HepG2 (cell line): ENCODE measurements around the gene MARK2. TPM values are rescaled to one million over a fixed set of nuclear protein-coding genes. Genes with fewer than 3 reads are reported as not detected.

Experiments
- CHD2 ChIP-seq: IDR thresholded peaks from 2 replicates; pipeline ENCODE4 v1.6.1; 2011; ENCODE audit warnings: low read depth, low read length, improper control_type of control experiment
- EZH2 ChIP-seq: conservative IDR thresholded peaks from 2 replicates; pipeline ENCODE4 v1.6.1; 2012; ENCODE audit warnings: mild to moderate bottlenecking, low read depth, low read length, moderate library complexity
- HDAC2 ChIP-seq: sonication (generic); formaldehyde crosslinking; IDR thresholded peaks from 2 replicates; pipeline ENCODE4 v1.4.0; 2020; ENCODE audit warnings: missing genetic modification reagents
- KLF13 ChIP-seq: sonication (generic); formaldehyde crosslinking; IDR thresholded peaks from 2 replicates; pipeline ENCODE4 v1.4.0; 2020; ENCODE audit warnings: mild to moderate bottlenecking, missing genetic modification reagents
- PAWR ChIP-seq: sonication (generic); formaldehyde crosslinking; IDR thresholded peaks from 2 replicates; pipeline ENCODE4 v1.4.0; 2020; ENCODE audit warnings: missing genetic modification reagents, mild to moderate bottlenecking, borderline replicate concordance
- RFX5 ChIP-seq: IDR thresholded peaks from 2 replicates; pipeline ENCODE4 v1.6.1; 2011; ENCODE audit warnings: low read depth, low read length, improper control_type of control experiment
- SALL1 ChIP-seq: sonication (generic); formaldehyde crosslinking; IDR thresholded peaks from 2 replicates; pipeline ENCODE4 v1.8.0; 2022; ENCODE audit warnings: mild to moderate bottlenecking, missing genetic modification reagents
- SMC3 ChIP-seq: IDR thresholded peaks from 2 replicates; pipeline ENCODE4 v1.6.1; 2011; ENCODE audit warnings: low read length, improper control_type of control experiment
- STAG1 ChIP-seq: sonication (generic); formaldehyde crosslinking; IDR thresholded peaks from 2 replicates; pipeline ENCODE4 v1.4.0; 2020; ENCODE audit warnings: missing genetic modification reagents
- SUZ12 ChIP-seq: fragments of 150-350 bp; IDR thresholded peaks from 2 replicates; pipeline ENCODE4 v1.6.1; 2014; ENCODE audit warnings: low read depth, low read length
- ZBTB7B ChIP-seq: sonication (generic); formaldehyde crosslinking; IDR thresholded peaks from 2 replicates; pipeline ENCODE4 v1.4.0; 2020; ENCODE audit warnings: missing genetic modification reagents
- ZNF225 ChIP-seq: sonication (generic); formaldehyde crosslinking; IDR thresholded peaks from 2 replicates; pipeline ENCODE4 v1.4.0; 2020; ENCODE audit warnings: mild to moderate bottlenecking, missing genetic modification reagents
- ZNF484 ChIP-seq: sonication (generic); formaldehyde crosslinking; IDR thresholded peaks from 2 replicates; pipeline ENCODE4 v1.5.1; 2020; ENCODE audit warnings: mild to moderate bottlenecking, low read depth, missing genetic modification reagents, borderline replicate concordance
- ZNF501 ChIP-seq: sonication (generic); formaldehyde crosslinking; IDR thresholded peaks from 2 replicates; pipeline ENCODE4 v1.5.1; 2020; ENCODE audit warnings: mild to moderate bottlenecking, moderate library complexity, missing genetic modification reagents
- ZNF713 ChIP-seq: sonication (generic); formaldehyde crosslinking; IDR thresholded peaks from 2 replicates; pipeline ENCODE4 v1.4.0; 2020; ENCODE audit warnings: mild to moderate bottlenecking, missing genetic modification reagents
- polyA plus RNA-seq, 8 experiments: library from polyadenylated mRNA; depleted of rRNA in 3 of 8; stranded (reverse) in 7 of 8; unstranded in 1 of 8; fragments of >200 nt; fragmentation: Illumina TruSeq in 4 of 8; extraction: Trizol in 4 of 8; gene quantifications; 2 replicates each; pipeline versions ENCODE4 v1.2.1 to v1.2.3, GENCODE V29; 2011 to 2016; ENCODE audit warnings: low read depth in 4 of 8, missing spikeins in 1 of 8, mixed read lengths in 1 of 8; ENCODE audit not compliant: insufficient read depth in 1 of 8
- total RNA-seq, 5 experiments: library from RNA; depleted of rRNA; stranded (reverse); fragments of >200 nt; fragmentation: Illumina TruSeq; extraction: Trizol; gene quantifications; 2 replicates each; pipeline ENCODE4 v1.2.3, GENCODE V29; 2016; ENCODE audit warnings: low read depth in 1 of 5
- TF ChIP-seq, protein P1 (sequence below): sonication (generic); formaldehyde crosslinking; IDR thresholded peaks from 2 replicates; pipeline ENCODE4 v1.5.1; 2020; ENCODE audit warnings: mild to moderate bottlenecking, moderate library complexity, missing genetic modification reagents
- TF ChIP-seq, protein P2 (sequence below): sonication (generic); formaldehyde crosslinking; IDR thresholded peaks from 2 replicates; pipeline ENCODE4 v1.8.1; 2022; ENCODE audit warnings: mild to moderate bottlenecking, missing genetic modification reagents
- TF ChIP-seq, protein P3 (sequence below): sonication (generic); formaldehyde crosslinking; IDR thresholded peaks from 2 replicates; pipeline ENCODE4 v1.5.1; 2020; ENCODE audit warnings: missing genetic modification reagents, mild to moderate bottlenecking, borderline replicate concordance
- TF ChIP-seq, protein P4 (sequence below): conservative IDR thresholded peaks from 2 replicates; pipeline ENCODE4 v1.6.1; 2018; ENCODE audit warnings: missing genetic modification reagents
- TF ChIP-seq, protein P5 (sequence below): fragments of 450-650 bp; IDR thresholded peaks from 2 replicates; pipeline ENCODE4 v1.6.1; 2016
- TF ChIP-seq, protein P6 (sequence below): sonication (generic); formaldehyde crosslinking; IDR thresholded peaks from 2 replicates; pipeline ENCODE4 v1.5.1; 2020; ENCODE audit warnings: missing genetic modification reagents, mild to moderate bottlenecking, borderline replicate concordance

The MARK2 gene
- total and polyA plus RNA-seq, 2 of the 13 experiments (the other 11 are each of a cell fraction or from before 2014, with no cell fraction given), result 13.5 to 13.9 TPM

DNA sequence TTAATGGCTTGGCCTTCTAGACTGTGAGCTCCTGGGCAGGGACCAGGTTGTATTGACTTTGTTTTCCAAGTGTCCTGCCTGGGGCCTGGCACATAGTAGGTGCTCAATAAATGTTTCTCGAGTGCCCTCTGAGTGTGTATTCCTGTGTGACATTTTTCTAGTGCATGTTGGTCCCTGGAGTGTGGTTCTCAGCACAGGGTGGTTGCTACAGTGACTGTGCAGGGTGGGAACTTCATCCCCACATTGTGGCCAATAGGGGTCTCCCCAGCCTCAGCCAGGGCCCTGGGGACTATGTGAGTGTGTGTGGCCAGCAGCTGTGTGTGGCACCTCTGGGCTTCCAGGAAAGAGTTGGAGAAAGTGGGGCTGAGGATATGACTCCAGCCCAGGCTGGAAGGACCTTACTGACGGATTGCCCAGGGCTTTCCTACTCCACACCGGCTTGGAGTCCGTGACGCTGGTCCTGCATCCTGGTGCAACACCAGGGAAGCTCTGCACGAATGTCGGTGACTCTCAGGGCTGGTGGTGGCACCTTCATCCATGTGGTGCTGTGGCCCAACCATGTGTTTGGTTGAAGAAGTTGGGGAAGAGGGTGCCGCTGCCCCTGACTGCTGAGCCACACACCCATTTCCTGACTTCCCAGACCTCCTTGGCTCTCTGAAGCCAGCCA, 9.0 kb upstream of the MARK2 start (continued):
- TF ChIP-seq ZNF484 (CRISPR knock-in tag) (no peak), ZNF713 (no peak), RFX5 (peak; percentile 88), SALL1 (peak; percentile 48; the same call in 1 of the 2 replicates), CHD2 (no peak), PAWR (no peak), ZNF225 (CRISPR knock-in tag) (0 out of 2 replicates have a peak, but pooled peaks have one; percentile 40), STAG1 (CRISPR knock-in tag) (peak; percentile 95), ZBTB7B (no peak), SUZ12 (no peak), KLF13 (CRISPR knock-in tag) (0 out of 2 replicates have a peak, but pooled peaks have one; percentile 35), ZNF501 (CRISPR knock-in tag) (peak; percentile 23; the same call in 1 of the 2 replicates), EZH2 (no peak), HDAC2 (CRISPR knock-in tag) (no peak), SMC3 (peak; percentile 62)
- TF ChIP-seq, protein P1, sequence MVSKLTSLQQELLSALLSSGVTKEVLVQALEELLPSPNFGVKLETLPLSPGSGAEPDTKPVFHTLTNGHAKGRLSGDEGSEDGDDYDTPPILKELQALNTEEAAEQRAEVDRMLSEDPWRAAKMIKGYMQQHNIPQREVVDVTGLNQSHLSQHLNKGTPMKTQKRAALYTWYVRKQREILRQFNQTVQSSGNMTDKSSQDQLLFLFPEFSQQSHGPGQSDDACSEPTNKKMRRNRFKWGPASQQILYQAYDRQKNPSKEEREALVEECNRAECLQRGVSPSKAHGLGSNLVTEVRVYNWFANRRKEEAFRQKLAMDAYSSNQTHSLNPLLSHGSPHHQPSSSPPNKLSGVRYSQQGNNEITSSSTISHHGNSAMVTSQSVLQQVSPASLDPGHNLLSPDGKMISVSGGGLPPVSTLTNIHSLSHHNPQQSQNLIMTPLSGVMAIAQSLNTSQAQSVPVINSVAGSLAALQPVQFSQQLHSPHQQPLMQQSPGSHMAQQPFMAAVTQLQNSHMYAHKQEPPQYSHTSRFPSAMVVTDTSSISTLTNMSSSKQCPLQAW (CRISPR knock-in tag), result peak; percentile 41; the same call in 1 of the 2 replicates
- TF ChIP-seq, protein P2, sequence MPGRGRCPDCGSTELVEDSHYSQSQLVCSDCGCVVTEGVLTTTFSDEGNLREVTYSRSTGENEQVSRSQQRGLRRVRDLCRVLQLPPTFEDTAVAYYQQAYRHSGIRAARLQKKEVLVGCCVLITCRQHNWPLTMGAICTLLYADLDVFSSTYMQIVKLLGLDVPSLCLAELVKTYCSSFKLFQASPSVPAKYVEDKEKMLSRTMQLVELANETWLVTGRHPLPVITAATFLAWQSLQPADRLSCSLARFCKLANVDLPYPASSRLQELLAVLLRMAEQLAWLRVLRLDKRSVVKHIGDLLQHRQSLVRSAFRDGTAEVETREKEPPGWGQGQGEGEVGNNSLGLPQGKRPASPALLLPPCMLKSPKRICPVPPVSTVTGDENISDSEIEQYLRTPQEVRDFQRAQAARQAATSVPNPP (CRISPR knock-in tag), result no peak
- TF ChIP-seq, protein P3, sequence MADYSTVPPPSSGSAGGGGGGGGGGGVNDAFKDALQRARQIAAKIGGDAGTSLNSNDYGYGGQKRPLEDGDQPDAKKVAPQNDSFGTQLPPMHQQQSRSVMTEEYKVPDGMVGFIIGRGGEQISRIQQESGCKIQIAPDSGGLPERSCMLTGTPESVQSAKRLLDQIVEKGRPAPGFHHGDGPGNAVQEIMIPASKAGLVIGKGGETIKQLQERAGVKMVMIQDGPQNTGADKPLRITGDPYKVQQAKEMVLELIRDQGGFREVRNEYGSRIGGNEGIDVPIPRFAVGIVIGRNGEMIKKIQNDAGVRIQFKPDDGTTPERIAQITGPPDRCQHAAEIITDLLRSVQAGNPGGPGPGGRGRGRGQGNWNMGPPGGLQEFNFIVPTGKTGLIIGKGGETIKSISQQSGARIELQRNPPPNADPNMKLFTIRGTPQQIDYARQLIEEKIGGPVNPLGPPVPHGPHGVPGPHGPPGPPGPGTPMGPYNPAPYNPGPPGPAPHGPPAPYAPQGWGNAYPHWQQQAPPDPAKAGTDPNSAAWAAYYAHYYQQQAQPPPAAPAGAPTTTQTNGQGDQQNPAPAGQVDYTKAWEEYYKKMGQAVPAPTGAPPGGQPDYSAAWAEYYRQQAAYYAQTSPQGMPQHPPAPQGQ (CRISPR knock-in tag), result no peak
- TF ChIP-seq, protein P4, sequence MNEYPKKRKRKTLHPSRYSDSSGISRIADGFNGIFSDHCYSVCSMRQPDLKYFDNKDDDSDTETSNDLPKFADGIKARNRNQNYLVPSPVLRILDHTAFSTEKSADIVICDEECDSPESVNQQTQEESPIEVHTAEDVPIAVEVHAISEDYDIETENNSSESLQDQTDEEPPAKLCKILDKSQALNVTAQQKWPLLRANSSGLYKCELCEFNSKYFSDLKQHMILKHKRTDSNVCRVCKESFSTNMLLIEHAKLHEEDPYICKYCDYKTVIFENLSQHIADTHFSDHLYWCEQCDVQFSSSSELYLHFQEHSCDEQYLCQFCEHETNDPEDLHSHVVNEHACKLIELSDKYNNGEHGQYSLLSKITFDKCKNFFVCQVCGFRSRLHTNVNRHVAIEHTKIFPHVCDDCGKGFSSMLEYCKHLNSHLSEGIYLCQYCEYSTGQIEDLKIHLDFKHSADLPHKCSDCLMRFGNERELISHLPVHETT (CRISPR knock-in tag), result no peak
- TF ChIP-seq, protein P5, sequence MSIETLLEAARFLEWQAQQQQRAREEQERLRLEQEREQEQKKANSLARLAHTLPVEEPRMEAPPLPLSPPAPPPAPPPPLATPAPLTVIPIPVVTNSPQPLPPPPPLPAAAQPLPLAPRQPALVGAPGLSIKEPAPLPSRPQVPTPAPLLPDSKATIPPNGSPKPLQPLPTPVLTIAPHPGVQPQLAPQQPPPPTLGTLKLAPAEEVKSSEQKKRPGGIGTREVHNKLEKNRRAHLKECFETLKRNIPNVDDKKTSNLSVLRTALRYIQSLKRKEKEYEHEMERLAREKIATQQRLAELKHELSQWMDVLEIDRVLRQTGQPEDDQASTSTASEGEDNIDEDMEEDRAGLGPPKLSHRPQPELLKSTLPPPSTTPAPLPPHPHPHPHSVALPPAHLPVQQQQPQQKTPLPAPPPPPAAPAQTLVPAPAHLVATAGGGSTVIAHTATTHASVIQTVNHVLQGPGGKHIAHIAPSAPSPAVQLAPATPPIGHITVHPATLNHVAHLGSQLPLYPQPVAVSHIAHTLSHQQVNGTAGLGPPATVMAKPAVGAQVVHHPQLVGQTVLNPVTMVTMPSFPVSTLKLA, result peak; percentile 97
- TF ChIP-seq, protein P6, sequence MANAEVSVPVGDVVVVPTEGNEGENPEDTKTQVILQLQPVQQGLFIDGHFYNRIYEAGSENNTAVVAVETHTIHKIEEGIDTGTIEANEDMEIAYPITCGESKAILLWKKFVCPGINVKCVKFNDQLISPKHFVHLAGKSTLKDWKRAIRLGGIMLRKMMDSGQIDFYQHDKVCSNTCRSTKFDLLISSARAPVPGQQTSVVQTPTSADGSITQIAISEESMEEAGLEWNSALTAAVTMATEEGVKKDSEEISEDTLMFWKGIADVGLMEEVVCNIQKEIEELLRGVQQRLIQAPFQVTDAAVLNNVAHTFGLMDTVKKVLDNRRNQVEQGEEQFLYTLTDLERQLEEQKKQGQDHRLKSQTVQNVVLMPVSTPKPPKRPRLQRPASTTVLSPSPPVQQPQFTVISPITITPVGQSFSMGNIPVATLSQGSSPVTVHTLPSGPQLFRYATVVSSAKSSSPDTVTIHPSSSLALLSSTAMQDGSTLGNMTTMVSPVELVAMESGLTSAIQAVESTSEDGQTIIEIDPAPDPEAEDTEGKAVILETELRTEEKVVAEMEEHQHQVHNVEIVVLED (CRISPR knock-in tag), result no peak
